Epithelial cell of esophagus (primary cell): ENCODE results near the gene ZNF398.

Experiments
- DNase-seq: peaks from one replicate; pipeline ENCODE4 v3.0.0; 2010; ENCODE audit warnings: low read depth
- H3K4me3 ChIP-seq: 2 replicates; pipeline ENCODE4 v1.5.1; 2011; ENCODE audit warnings: mild to moderate bottlenecking, low read length, control low read depth
- TF ChIP-seq, protein P1 (sequence below): IDR thresholded peaks from 2 replicates; pipeline ENCODE4 v1.5.1; 2011; ENCODE audit warnings: low read depth, mild to moderate bottlenecking, low read length, control low read depth, inconsistent platforms; ENCODE audit not compliant: insufficient read depth; ENCODE audit errors: missing control alignments

ZNF398 gene

GRCh38 chr7:149226840-149227494 lies 79.7 kb downstream of the ZNF398 start:
- no peak for DNase-seq

GRCh38 chr7:149228831-149229471 lies 81.7 kb downstream of the ZNF398 start:
- H3K4me3 ChIP-seq = no peak overlapping the region
- no peak for DNase-seq
- TF ChIP-seq, protein P1, sequence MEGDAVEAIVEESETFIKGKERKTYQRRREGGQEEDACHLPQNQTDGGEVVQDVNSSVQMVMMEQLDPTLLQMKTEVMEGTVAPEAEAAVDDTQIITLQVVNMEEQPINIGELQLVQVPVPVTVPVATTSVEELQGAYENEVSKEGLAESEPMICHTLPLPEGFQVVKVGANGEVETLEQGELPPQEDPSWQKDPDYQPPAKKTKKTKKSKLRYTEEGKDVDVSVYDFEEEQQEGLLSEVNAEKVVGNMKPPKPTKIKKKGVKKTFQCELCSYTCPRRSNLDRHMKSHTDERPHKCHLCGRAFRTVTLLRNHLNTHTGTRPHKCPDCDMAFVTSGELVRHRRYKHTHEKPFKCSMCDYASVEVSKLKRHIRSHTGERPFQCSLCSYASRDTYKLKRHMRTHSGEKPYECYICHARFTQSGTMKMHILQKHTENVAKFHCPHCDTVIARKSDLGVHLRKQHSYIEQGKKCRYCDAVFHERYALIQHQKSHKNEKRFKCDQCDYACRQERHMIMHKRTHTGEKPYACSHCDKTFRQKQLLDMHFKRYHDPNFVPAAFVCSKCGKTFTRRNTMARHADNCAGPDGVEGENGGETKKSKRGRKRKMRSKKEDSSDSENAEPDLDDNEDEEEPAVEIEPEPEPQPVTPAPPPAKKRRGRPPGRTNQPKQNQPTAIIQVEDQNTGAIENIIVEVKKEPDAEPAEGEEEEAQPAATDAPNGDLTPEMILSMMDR = no peak

More at GRCh38 chr7:149226840-149227494, 79.7 kb downstream of the ZNF398 start:
- TF ChIP-seq, protein P1 = no peak
- no peak overlapping the region for H3K4me3 ChIP-seq

GRCh38 chr7:149229526-149229925 lies 82.3 kb downstream of the ZNF398 start:
- no peak overlapping the region for H3K4me3 ChIP-seq
- TF ChIP-seq, protein P1 = no peak
- no peak for DNase-seq

- no peak for DNase-seq
- TF ChIP-seq, protein P1 = no peak
- no peak overlapping the region for H3K4me3 ChIP-seq
Observed at GRCh38 chr7:149232362-149232761, 85.1 kb downstream of the ZNF398 start.
